Measurements from ENCODE around the gene STEAP3.

The STEAP3 gene

GRCh38 chr2:119223521-119224390, at the start of gene STEAP3:
STEAP3 (plus strand) TSS chr2:119223834; CDS start chr2:119231013, 7,179 bp downstream.
- no peak for DNase-seq (ENCODE audit: low read depth)

DNA sequence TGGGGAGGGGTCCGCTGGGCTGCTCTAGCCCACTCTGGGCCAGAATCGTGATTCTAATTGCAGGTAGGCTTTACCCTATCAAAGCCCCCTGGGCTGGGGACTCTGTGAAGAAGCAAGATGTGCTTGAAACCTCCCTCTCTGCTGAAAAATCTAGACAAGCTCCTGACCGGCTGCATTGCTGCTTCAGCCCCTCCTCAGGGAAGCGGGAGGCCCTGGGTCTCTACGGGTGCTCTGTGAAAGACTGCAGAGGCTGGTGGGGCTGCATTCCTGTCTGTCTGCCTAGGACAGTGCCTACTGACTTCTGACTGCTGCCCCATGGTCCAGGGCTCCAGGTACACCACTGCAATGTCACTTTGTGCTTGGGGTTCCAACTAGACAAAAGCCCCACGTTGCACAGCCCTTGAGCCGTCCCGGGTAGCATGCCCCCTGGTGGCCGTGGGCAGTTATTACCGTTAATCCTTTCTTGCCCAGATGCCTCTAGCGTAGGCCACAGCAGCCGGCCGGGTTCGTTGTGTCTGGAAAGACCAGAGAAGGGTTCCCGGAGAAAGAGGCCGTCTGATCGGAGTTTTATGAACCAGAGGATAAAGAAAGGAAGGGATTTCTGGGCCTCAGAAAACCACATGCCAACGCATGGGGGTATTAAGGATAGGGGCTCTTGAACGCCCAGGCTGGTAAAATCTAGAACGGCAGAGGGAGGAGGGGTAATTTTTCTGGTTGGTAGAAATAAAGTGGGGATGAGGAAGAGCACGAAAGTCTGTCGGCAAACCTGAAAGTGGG, 49.2 kb upstream of the STEAP3 start:
- DNase-seq (ENCODE audit: low read depth): peak; percentile 33

- no peak for DNase-seq (ENCODE audit: low read depth)
Measured at GRCh38 chr2:119174993-119175347, 48.7 kb upstream of the STEAP3 start.

- DNase-seq (ENCODE audit: low read depth): no peak
Measured at GRCh38 chr2:119175517-119175916, 48.1 kb upstream of the STEAP3 start.

DNA sequence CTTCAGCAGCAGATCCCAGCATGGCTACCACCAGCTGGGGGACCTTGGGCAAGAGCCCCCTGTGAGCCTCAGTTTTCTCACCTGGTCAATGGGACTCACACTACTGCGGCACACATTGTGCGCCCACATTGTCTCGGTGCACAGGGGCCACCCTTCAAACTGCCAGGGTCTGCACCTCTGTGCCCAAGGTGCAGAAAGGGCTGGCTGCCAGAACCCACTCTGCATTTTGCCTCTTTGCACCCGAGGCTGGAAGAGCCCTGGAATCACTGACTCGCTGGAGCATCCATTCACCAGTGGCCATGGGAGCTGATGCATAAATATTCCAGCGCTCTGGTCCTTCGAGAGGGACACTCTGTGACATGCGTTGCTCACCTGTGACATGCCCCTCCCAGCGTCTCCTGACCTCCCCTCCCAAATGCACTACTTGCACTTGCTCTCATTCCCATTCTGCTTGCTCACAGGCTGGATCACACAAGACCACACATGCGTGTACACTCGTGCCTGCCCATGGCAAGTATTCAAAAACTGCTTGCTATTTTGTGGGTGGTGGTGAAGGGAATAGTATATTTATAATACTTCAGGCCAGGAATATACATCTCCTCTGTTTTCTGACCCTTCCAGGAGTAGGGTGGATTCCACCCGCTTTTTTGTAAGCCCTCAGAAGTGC, 46.3 kb upstream of the STEAP3 start:
- DNase-seq (ENCODE audit: low read depth): no peak

GRCh38 chr2:119177838-119178190, 45.8 kb upstream of the STEAP3 start:
- DNase-seq (ENCODE audit: low read depth): no peak

- no peak for DNase-seq (ENCODE audit: low read depth)
Measured at GRCh38 chr2:119178776-119179175, 44.9 kb upstream of the STEAP3 start.

GRCh38 chr2:119179202-119179601, 44.4 kb upstream of the STEAP3 start:
- DNase-seq (ENCODE audit: low read depth): no peak

GRCh38 chr2:119179991-119180390, 43.6 kb upstream of the STEAP3 start:
- DNase-seq (ENCODE audit: low read depth): no peak

GRCh38 chr2:119180892-119181291, 42.7 kb upstream of the STEAP3 start:
- DNase-seq (ENCODE audit: low read depth): no peak

DNA sequence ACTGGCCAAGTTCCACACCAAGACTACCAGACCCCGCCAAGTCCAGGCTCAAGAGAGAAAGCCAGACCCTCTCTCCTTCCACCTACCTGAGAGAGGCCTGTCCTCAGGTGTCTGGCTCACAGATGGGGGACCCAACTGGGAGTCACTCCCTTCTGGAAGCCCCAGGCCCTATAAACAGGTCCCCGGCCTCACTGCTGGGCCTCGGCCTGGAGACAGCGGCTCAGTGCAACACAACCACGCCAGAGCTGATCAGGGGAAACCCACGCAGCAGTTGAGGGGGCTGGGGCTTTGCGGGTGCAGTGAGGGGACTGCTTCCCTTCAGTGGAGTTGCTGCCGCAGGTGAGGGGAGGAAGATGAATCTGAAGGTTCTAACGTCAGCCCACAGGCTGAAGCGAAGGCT, 42.2 kb upstream of the STEAP3 start:
- DNase-seq (ENCODE audit: low read depth): no peak

- no peak for DNase-seq (ENCODE audit: low read depth)
Measured at GRCh38 chr2:119181791-119182445, 41.7 kb upstream of the STEAP3 start.

- no peak for DNase-seq (ENCODE audit: low read depth)
Measured at GRCh38 chr2:119184512-119184911, 39.1 kb upstream of the STEAP3 start.

- DNase-seq (ENCODE audit: low read depth): no peak
Measured at GRCh38 chr2:119190321-119191111, 33.1 kb upstream of the STEAP3 start.

- no peak for DNase-seq (ENCODE audit: low read depth)
Measured at GRCh38 chr2:119192893-119193292, 30.7 kb upstream of the STEAP3 start.

DNA sequence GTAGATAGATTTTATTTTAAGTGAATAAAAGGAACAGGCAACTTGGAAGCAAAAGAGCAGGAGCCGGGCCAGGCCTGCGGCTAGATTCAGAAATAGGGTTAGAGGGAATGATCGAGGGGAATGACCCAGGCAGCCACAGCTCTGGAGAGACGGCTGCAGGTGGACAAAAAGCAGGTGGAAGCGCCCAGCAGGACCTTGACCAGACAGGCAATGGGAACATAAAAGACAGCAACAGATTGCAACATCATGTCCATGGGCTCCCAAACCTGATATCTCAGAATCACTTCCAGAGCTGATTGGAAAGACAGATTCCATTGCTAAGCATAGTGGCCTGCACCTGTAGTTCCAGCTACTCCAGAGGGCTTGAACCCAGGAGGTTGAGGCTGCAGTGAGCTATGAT, 28.6 kb upstream of the STEAP3 start:
- DNase-seq (ENCODE audit: low read depth): no peak

DNA sequence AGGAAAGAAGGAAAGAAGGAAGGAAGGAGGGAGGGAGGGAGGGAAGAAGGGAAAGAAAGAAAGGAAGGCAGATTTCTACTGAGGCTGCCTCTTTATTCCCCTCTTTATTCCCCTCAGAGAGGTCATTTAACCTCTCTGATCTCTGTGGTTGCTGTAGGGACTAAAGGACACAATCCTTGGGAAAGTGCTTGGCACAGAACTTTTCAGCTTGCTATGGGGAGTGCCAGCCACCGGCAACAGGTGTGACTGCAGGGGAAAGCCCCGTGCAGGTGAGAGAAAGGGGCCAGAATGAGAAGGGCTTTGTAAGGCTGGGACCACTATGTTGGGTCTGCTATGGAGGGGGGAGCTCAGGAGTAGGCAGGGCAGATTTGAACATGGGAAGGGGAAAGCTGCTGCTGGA, 27.7 kb upstream of the STEAP3 start:
- DNase-seq (ENCODE audit: low read depth): no peak

GRCh38 chr2:119196301-119197125, 27.1 kb upstream of the STEAP3 start:
- DNase-seq (ENCODE audit: low read depth): no peak

GRCh38 chr2:119197126-119197405, 26.6 kb upstream of the STEAP3 start:
- no peak for DNase-seq (ENCODE audit: low read depth)

GRCh38 chr2:119197529-119198239, 25.9 kb upstream of the STEAP3 start:
- DNase-seq (ENCODE audit: low read depth): no peak

All from stimulated activated CD4-positive, alpha-beta T cell treated with anti-CD3 and anti-CD28 coated beads, Interleukin-2, amount 100 ng/mL, for 4 hours (primary cell).